ENCODE measurements around the gene MT1E.
A peak's percentile ranks its signal among the peaks of the same experiment; 100 is the strongest.
"Not testable (repeated sequence)": the region's sequence is repeated elsewhere in the genome, so short reads cannot be mapped to it uniquely, and the experiment has no call there.

Gene MT1E

DNA sequence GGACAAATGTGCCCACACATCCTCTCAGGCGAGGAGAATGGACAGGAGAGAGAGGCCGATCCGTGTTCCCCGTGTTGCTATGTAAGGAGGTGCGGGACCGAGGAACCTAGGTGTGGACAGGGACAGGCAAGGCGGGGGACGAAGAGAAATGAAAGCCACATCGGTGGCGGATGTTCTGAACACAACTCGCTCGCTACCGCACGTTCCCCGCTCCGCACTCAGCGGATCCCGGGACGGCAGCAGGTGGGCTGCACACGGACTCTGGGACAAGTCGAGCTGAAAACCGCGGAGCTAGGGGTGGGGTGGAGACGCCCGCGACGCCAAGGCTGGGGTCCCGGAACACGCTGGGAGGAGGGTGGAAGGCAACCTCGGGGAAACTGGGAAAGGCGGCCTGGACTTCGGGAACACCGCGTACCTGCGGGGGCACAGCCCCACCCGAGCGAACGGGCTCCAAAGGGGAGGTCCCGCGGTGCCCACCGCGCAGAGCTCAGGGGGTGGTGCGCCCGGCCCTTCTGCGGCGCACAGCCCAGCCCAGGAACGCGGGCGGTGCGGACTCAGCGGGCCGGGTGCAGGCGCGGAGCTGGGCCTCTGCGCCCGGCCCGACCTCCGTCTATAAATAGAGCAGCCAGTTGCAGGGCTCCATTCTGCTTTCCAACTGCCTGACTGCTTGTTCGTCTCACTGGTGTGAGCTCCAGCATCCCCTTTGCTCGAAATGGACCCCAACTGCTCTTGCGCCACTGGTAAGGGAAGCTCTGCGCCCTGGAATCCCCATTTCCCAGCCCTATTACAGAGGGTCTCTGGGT, at the start of gene MT1E:
TSS of gene MT1E (plus strand) at position 642 of the 803 bp plus-strand sequence. CDS start at position 713, 71 bp downstream.
- DNase-seq (ENCODE audit: low spot score): peak; percentile 95

DNA sequence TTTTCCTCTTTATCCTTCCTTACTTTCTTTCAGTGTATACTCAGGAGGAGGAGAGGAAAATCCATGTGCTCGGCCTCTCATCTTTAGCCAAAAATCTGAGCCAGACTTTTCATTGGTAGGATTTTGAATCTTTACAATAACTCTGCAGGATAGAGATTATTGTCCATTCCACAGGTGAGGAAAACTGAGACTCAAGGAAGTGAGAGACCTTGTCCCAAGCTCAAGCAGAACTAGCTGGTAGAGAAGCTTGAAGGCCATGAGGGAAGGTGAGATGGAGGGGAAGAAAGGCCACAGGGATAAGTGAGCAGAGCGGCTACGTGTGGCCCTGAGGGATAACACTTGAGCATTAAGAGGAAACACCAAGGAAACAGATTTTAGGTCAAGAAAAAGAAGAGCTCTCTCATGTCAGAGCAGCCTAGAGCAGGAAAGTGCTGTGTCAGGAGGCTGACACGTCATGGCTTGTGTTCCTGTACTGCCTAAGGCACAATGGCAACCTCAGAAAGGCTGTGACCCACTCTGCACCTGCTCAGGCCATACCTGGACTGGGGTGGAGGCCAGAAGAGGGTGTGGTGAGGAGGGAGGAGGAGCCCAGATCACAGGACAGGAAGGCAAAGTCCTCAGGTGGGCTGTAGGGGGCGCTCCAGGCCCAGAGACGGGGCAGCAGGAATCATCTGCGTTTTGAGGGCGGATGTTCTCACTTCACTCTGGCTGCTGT, 48.8 kb upstream of the MT1E start:
- peak; percentile 88 for DNase-seq (ENCODE audit: low spot score)

DNA sequence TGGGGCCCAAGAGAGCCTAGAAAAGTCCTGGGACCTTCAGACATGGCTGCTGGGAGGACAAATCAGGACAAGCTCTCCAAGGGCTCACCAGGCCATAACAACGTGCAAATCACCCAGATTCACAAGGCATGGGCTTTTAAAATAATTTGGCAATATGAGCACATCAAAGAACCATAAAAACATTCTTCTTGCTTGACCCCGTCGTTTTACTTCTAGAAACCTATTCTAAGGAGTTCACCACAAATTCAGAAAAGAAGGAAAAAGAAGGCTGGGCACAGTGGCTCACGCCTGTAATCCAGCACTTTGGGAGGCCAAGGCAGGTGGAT, 48.3 kb upstream of the MT1E start:
- no peak for DNase-seq (ENCODE audit: low spot score)

DNA sequence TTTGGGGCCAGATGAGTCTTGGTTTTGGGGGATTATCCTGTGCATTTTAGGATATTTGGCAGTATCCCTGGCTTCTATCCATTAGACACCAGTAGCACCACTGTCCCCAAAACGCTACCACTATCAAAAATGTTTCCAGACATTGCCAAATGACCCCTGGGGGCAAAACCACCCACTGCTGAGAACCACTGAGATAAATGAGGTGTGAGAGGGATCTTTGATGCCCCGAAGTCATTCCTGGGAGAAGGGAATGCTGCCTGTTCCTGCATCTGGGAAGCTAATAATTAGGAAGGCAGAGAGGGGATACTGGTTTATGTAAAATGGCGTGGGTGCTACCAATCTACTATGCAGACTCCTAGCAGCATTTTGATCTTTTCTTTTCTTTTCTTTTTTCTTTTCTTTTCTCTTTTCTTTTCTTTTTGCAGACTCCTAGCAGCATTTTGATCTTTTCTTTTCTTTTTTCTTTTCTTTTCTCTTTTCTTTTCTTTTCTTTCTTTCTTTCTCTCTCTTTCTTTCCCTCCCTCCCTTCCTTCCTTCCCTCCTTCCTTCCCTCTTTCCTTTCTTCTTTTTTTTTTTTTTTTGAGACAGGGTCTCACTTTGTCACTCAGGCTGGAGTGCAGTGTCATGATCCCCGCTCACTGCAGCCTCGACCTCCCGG, 45.1 kb upstream of the MT1E start:
- DNase-seq (ENCODE audit: low spot score): no peak

DNA sequence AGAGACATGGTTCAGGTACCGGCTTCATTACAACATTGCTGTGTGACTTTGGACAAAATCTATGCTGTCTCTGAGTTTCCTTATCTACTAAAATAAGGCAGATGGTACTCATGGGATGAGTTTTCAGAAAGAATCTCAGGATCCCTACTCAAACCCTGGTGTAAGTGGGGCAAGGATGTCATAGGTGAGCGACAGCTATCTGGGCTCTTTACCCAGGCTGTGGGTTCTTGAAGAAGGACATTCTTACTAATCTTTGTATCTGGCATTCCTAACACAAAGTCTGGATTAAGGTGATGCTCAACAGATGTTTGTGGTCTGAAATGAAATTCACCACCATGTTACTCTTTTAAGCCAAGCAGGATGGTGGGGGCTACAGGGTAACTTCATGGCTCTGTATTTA, 42.7 kb upstream of the MT1E start:
- DNase-seq (ENCODE audit: low spot score): not testable (repeated sequence)

DNA sequence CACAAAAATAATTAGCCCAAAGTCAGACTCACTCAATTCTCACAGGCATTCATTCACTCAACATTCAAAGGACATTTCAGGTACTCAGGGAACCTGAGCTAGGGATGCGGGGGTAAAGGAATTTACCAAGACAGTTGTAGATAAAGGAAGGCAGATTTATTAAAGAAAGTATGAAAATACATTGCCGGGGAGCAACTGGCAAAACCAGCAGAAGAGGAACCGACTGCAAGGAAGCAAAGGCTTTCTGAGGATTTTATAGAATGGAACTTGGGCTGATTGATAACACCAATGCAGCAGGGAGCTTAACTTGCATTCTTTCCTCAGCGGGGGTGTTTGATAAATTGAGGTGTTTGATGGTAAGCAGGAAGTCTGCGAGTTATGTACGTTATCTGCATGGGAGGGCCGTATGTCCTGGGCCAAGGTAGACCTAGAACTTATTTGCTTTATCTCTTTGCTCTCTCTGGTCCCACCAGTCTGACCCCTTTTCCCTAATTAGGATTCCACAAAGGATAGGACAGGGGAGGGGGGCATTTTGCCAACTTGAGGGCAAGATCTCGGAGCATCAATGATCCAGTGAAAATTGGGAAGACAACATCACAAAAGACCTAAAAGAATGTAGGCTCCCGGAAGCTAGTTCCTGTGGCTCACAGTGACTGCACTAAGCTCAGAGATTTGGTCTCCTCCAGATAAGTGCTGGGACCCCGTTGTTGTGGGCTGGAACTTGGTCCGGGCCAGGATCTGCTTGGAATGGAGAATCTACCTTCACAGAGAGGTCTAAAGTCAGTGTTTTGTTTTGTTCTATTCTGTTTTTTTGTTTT, 42.0 kb upstream of the MT1E start:
- no peak for DNase-seq (ENCODE audit: low spot score)

DNA sequence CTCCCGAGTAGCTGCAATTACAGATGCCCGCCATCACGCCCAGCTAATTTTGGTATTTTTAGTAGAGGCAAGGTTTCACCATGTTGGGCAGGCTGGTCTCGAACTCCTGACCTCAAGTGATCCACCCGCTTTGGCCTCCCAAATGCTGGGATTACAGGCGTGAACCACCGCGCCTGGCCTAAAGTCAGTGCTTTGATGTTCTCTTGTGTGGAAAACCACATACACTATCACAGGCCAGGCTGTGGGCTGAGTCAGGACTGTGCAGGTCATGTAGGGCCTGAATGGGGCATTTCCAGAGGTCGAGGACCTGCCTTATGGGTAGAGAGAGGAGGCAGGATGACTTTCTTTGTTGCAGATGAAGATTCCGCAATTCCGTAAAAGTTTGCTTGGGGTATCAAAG, 41.3 kb upstream of the MT1E start:
- DNase-seq (ENCODE audit: low spot score): no peak

DNA sequence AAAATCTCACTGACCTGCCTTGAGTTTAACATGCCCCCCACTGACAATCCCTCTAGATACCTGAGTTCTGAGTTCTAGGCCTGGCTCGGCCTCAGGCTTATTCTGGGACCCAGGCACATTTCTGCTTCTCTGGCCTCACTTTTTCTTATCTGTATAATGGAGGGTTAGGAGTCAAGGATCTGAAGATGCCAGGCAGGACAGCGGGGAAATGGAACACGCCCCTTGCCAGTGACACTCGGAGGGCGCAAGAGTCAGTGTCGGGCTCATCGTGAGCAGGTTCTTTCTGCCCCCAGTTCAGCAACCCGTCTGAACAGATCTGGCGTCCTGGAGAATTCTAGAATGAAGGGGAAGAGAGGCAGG, 36.8 kb upstream of the MT1E start:
- DNase-seq (ENCODE audit: low spot score): no peak

DNA sequence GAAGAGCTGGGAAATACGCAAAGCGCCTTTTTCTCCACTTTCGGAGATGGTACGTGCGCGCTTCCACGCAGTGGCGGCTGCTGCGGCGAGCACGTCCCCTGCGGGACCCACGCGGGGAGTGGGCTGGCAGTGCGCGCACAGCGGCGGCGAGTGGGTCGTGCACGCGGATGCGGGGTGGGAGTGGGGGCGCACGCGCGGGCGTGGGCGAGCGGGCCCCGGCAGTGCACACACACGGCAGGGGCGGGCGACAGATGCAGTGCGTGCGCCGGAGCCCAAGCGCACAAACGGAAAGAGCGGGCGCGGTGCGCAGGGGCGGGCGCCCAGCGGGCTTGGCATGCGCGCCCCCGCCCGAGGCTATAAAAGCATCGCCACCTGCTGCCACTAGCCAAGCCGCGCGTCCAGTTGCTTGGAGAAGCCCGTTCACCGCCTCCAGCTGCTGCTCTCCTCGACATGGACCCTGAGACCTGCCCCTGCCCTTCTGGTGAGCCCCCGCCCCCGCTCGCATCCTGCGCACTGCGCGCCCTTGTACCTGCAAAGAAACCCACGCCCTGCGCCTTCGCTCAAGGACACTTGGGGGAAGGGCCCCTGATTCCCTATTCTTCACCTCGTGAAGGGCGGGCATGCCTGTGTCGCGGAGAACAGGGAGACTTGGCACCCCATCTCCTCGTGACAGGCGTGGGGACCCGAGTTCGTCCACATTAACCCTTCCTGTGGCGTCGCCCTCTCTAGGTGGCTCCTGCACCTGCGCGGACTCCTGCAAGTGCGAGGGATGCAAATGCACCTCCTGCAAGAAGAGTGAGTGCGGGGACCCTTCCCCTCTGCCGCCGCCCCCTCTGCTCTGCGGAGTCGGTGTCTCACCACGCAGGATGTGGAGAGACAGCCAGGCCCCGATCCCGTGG, 36.2 kb upstream of the MT1E start, which contains the start of gene MT3:
TSS of gene MT3 (plus strand) at position 388 of the 899 bp plus-strand sequence. CDS start at position 451, 63 bp downstream.
- DNase-seq (ENCODE audit: low spot score): peak; percentile 42

DNA sequence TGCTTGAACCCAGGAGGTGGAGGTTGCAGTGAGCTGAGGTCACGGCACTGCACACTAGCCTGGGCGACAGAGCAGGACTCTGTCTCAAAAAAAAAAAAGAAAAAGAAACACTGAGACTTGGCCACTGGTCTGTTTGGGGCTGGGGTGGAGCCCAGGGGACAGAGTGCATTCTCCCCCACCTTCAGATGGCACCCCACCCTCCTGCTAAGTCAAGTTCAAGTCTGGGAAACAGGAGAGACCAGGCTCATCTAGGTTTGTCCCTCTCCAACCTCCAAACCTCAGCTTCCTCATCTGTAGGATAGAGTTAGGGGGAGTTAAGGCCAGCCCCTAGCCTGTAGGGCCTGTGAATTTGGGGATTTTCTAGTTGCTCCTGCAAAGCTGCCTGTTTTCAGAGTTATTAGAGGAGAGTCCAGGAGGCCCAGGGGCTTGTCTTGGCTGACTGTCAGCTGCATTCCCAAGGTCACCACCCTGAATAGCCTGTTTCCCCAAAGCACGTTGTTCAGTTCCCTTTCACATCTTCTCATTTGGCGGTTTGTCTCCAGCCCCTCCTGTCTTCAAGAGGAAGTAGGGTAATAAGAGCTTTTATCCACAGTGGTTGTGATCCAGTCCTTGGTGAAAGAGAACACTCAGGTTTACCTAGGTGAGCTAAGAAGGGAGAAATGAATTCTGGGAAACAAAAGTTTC, 34.1 kb upstream of the MT1E start:
- no peak for DNase-seq (ENCODE audit: low spot score)

DNA sequence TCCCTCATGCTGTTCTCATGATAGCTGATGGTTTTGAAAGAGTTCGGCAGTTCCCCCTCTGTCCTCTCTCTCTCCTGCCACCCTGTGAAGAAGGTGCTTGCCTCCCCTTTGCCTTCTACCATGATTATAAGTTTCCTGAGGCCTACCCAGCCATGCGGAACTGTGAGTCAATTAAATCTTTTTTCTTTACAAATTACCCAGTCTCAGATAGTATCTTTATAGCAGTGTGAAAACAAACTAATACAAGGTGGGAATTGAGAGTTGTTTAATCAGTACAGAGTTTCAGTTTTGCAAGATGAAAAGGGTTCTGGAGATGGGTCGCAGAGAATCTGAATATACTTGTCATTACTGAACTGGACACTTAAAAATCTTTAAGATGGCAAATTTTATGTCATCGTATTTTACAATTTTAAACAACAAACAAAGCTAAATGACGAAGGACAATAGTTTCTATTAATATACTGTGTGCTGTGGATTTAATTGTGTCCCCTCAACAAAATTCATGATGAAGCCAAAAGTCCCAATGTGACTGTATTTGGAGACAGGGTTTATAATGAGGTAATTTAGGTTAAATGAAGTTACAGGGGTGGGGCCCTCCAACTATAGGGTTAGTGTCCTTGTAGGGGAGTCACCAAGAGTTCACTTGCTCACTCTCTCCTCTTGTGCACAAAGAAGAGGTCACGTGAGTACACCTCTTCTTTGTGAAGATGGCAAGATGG, 31.8 kb upstream of the MT1E start:
- no peak for DNase-seq (ENCODE audit: low spot score)

DNA sequence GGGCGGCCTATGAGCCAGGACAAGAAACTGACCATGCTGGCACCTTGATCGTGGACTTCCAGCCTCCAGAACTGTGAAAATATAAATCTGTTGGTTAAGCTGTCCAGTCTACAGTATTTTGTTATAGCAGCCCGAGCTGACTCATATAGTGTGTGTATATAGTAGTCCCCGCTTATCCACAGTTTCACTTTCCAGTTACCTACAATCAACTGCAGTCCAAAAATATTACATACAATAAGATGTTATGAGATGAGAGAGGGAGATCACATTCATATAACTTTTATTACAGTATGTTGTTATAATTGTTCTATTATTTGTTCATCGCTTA, 31.3 kb upstream of the MT1E start:
- no peak for DNase-seq (ENCODE audit: low spot score)

DNA sequence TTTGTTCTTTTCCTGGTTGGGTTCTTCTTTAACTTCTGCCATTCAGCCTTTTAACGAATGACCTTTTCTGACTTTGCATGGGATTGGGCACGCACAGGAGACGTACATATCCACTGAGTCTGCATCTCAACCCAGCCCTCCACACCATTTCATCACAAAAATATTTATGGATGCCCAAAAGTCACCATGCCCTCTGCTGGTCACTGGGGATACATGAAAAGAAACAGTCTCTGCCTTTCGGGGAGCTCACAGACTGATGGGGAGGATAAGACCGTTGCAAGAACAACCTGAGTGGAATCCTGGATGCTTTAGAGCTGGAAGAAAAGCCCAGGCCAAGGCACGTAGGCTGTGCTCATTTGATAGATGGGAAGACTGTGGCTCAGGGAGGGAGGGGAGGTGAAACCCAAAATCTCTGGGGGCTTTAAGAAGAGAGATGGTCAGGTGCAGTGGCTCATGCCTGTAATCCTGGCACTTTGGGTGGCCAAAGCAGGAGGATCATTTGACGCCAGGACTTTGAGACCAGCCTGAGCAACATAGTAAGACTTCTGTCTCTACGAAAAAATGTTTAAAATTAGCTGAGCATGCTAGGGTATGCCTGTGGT, 25.1 kb upstream of the MT1E start:
- DNase-seq (ENCODE audit: low spot score): peak; percentile 75

DNA sequence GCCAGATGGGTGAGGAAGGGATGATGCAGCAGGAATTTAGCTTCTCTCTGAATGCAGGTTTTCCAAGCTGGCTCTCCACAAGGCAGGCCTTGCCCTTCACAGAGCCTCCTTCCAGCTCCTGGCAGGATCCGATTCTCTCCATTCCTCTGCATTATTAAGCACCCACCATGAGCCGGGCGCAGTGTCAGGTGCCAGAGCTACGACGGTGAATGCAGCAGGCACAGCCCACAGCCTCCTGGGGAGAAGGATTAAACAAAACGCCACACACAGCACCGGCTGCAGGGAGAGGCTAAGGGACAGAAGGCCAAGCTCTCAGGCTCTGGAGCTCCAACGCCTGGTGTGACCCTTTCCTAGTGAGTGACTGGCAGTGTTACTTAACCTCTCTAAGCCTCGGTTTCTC, 24.3 kb upstream of the MT1E start:
- DNase-seq (ENCODE audit: low spot score): no peak

DNA sequence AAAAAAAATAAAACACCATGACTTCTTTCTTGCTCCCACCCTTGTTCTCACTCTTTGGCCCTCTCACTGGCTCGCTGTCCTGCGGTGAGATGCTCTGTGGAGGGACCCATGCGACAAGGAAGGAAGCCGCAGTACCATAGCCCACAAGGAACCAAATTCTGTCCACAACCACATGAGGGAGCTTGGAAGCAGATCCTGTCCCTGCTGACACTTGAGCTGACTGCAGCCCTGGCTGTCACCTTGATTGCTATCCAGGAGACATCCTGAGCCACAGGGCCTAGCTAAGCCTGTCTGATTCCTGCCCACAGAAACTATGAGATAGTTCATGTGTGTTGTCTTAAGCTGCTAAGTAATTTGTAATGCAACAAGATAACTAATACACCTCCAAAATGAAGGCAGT, 22.0 kb upstream of the MT1E start:
- no peak for DNase-seq (ENCODE audit: low spot score)

DNA sequence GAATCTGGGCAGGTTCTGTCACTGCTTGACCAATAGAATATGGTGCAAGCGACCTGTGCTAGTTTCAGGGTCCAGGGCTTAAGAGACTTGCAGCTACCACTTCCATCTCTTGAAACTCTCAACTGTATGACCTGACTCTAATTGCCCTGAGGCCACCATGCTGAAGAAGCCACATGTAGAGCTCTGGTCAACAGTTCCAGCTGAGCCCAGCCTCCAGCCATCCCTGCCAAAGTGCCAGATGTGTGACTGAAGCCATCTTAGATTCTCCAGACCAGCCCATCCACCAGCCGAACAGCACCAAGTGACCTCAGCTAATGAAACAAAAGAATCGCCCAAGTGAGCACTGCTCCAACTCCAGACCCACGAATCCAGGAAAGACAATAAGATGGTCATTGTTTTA, 20.6 kb upstream of the MT1E start:
- no peak for DNase-seq (ENCODE audit: low spot score)

DNA sequence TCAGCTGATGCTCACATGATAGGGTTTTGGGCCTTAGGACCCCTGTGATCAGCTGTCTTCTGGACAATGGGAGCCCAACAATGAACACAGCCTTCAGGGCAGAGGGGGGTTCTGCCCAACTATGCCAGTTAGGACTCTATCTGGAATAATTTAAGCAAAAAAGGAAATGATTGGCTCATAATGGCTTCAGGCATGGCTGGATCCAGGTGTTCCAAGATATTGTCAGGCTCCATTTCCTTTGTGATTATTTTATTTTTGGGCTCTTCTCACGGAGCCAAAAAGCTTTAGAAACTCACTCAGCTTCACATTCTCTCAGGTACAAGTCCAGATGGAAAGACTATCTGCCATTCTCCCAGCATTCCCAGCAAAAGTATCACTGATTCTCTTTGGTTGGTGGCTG, 20.1 kb upstream of the MT1E start:
- DNase-seq (ENCODE audit: low spot score): no peak

DNA sequence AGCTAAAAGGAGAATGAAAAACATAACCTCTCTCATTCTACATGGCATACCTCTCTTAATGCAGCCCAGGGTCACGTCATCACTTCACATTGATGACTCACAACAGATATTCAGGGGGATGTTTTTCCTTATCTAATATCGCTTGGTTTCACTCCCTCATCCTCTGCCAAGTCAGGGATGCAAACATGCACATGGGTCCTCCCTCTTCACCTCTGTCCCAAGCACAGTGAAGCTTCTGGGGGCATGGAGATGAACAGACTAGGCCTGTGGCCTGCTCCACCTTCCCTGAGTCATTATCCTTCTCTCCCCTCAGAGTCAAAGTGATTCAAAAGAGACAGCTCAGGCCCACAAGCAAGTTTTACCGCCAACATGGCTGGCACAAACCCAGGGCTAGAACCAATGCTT, 19.5 kb upstream of the MT1E start:
- peak; percentile 65 for DNase-seq (ENCODE audit: low spot score)

DNA sequence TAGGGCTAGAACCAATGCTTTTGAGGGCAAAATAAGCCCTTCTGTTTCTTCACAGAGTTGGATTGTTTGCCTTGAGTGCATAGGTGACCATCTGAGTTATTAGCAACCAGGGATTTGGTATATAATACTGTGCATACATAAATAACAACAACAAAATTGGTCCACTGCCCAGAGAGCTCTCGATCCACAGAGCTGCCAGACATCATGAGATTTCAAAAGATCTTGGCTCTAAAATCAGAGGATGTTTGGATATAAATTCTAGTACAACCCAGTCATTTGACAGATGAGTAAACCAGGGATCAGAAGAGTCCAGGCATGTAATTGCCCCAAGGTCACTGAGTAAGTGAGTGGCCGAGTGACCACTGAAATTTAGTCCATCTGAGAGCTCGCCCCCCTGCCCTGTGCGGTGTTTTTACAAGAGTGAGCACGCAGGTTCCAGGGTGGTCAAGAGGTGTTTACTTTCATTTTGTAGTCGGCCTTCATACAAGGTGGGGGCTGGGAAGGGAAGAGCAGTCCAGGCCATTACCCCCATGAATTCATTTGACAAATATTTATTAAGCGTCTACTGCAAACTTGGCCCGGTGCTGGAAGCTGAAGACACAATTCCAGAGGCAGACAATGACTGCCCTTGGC, 19.0 kb upstream of the MT1E start:
- peak; percentile 63 for DNase-seq (ENCODE audit: low spot score)
